Fibroblast of lung (primary cell): Measurements from ENCODE around the gene CORO6.

Source experiments
- EZH2 ChIP-seq: IDR thresholded peaks from 2 replicates; pipeline ENCODE4 v1.5.1; 2012; ENCODE audit warnings: low read length, control low read depth, mild to moderate bottlenecking; ENCODE audit errors: missing control alignments
- TF ChIP-seq, protein P1 (sequence below), 2 donors: IDR thresholded peaks in 1 of 2; conservative IDR thresholded peaks in 1 of 2; 1 replicate in 1 of 2; 2 replicates in 1 of 2; pipeline ENCODE4 v1.5.1; 2011 to 2012; ENCODE audit warnings: low read length in 2 of 2, control low read depth in 1 of 2, inconsistent platforms in 1 of 2, low read depth in 1 of 2, mild to moderate bottlenecking in 1 of 2

DNA sequence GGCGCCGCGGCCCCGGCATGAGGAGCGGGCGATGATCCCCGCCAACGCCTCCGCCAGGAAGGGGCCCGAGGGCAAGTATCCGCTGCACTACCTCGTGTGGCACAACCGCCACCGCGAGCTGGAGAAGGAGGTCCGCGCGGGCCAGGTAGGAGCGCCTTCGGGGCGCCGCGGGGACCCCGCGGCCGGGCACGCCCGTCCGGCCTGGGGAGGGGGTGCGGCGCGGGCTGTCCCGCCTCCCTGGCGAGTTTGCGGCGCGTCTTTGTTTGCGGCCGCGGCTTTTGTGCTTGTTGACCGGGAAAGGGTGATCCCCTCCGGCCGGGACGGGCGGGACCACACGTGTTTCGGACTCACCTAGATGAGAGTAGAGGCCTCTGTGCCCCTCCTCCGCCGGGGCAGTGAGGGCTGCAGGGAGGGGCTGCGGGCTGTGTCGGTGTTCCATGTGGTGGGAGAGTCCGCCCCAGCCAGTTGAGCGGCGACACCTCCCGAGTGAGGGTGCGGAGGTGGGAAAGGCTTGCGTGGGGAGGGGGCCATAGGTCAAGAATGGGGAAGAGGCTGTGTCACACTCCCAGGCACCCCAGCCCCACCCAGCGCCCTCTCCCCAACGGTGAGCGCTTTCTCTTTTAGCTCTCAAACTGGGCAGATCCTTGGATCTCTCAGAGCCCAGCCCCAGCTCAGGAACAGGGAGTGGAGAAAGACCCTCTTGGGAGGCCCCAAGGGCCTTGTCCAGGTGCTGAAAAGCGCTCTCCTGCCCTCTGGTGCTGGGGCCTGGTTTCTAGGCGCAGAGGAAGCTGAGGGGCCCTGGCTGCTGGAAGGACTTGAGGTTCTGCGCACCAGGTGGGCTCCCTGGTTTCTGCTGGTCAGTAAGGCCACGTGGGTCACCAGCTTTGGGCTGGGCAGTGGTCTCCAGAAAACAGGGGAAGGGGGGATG lies 28.9 kb downstream of the CORO6 start:
- TF ChIP-seq, protein P1, sequence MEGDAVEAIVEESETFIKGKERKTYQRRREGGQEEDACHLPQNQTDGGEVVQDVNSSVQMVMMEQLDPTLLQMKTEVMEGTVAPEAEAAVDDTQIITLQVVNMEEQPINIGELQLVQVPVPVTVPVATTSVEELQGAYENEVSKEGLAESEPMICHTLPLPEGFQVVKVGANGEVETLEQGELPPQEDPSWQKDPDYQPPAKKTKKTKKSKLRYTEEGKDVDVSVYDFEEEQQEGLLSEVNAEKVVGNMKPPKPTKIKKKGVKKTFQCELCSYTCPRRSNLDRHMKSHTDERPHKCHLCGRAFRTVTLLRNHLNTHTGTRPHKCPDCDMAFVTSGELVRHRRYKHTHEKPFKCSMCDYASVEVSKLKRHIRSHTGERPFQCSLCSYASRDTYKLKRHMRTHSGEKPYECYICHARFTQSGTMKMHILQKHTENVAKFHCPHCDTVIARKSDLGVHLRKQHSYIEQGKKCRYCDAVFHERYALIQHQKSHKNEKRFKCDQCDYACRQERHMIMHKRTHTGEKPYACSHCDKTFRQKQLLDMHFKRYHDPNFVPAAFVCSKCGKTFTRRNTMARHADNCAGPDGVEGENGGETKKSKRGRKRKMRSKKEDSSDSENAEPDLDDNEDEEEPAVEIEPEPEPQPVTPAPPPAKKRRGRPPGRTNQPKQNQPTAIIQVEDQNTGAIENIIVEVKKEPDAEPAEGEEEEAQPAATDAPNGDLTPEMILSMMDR (conservative IDR thresholded peaks at IDR 0.05 in 1 of 2, IDR thresholded peaks at IDR 0.05 in 1 of 2; ENCODE audit: low read depth in 1 of 2, low read length in 2 of 2) = peak in 1 of 2 donors; percentile 21
- no peak for TF ChIP-seq EZH2
